ENCODE results near the gene EHD3.

DNA sequence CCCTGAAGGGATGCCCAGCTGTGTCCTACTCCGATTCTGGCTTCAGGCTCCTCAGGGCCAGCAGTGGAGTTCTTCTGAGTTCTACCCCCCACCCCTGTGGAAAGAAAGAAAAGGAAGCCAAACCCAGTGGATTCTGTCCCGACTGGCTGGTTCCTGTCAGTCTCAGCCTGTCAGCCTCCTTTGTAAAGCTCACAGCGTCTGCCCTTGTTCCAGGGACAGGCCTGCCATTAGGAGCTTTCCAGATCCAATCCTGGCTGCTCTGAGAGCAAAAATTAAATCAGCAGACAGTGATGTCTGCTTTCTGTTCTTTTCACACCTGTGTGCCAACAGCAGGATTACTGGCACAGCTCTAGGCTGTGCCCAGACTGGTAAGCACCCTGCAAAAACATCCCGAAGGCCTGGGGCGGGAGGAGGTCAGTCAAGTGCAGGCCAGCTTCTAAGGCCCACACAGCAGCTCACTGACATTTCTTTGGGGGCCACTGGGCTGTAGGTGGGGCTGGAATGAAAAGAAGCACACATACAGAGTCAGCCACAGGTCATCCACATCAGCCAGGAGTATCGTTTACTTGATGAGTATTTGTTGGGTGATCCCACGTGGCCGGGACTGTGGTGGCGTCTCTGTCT is 69.1 kb downstream of the EHD3 start:
- no peak for TF ChIP-seq EP300 (IDR thresholded peaks at IDR 0.05)
- TF ChIP-seq, protein P1, sequence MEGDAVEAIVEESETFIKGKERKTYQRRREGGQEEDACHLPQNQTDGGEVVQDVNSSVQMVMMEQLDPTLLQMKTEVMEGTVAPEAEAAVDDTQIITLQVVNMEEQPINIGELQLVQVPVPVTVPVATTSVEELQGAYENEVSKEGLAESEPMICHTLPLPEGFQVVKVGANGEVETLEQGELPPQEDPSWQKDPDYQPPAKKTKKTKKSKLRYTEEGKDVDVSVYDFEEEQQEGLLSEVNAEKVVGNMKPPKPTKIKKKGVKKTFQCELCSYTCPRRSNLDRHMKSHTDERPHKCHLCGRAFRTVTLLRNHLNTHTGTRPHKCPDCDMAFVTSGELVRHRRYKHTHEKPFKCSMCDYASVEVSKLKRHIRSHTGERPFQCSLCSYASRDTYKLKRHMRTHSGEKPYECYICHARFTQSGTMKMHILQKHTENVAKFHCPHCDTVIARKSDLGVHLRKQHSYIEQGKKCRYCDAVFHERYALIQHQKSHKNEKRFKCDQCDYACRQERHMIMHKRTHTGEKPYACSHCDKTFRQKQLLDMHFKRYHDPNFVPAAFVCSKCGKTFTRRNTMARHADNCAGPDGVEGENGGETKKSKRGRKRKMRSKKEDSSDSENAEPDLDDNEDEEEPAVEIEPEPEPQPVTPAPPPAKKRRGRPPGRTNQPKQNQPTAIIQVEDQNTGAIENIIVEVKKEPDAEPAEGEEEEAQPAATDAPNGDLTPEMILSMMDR (IDR thresholded peaks at IDR 0.05): no peak
- no peak for TF ChIP-seq POLR2A (IDR thresholded peaks at IDR 0.05)
